T-helper 1 cell treated with Interleukin-12 subunit alpha and Interleukin-12 subunit beta and Interleukin-4 antibody, amounts not matched to agents 30 μg/mL and 1 μg/mL, for 36 hours (primary cell): ENCODE data around the gene SMU1.

Source experiments
- H3K27ac Mint-ChIP-seq: one replicate; pipeline ENCODE4 v1.8.0; 2021; ENCODE audit warnings: mild to moderate bottlenecking, mixed read lengths
- H3K27me3 Mint-ChIP-seq: one replicate; pipeline ENCODE4 v1.8.0; 2021; ENCODE audit warnings: low read depth, mixed read lengths
- H3K36me3 Mint-ChIP-seq: one replicate; pipeline ENCODE4 v1.8.0; 2021; ENCODE audit warnings: low read depth, mixed read lengths
- H3K4me1 Mint-ChIP-seq: one replicate; pipeline ENCODE4 v1.8.0; 2021; ENCODE audit warnings: low read depth, mixed read lengths
- H3K4me3 Mint-ChIP-seq: one replicate; pipeline ENCODE4 v1.8.0; 2021; ENCODE audit warnings: mild to moderate bottlenecking, moderate library complexity, mixed read lengths
- H3K9me3 Mint-ChIP-seq: one replicate; pipeline ENCODE4 v1.8.0; 2021; ENCODE audit warnings: mixed read lengths

Gene SMU1

GRCh38 chr9:33076046-33077004, at the start of gene SMU1:
TSS of gene SMU1 (minus strand) at chr9:33076674. CDS start at chr9:33076608, 66 bp downstream.
- peak within 1 kb of the TSS; percentile 99 for H3K27ac Mint-ChIP-seq
- peaks cover 22% of the 10 kb centered on the region for H3K36me3 Mint-ChIP-seq
- H3K4me3 Mint-ChIP-seq: peak within 1 kb of the TSS; percentile 98
- no peaks in the 10 kb centered on the region for H3K9me3 Mint-ChIP-seq
- H3K4me1 Mint-ChIP-seq: peaks cover 25% of the 10 kb centered on the region
- H3K27me3 Mint-ChIP-seq: no peaks in the 10 kb centered on the region

DNA sequence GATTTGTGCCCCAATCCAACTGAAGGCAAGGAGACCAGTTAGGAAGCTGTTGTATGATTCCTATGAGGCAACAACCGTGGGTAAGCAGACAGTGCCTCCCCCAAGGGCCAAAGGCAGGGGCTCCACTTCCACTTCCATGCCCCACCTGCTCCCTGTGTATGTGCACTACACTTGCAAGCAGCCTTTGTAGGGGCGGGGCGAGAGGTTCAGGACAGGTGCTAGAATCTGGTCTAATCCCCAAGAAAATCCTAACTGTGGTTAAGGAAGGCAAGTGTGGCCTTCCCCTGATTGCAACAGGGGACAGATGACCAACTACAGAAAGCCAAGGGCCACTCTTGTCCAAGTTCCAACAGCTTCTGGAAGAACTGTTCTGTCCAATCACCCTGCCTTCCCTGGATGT, 49.0 kb upstream of the SMU1 start:
- H3K27ac Mint-ChIP-seq: no peak overlapping the region
- H3K4me1 Mint-ChIP-seq: peaks cover 33% of the 10 kb centered on the region
- H3K4me3 Mint-ChIP-seq: no peak overlapping the region
- H3K27me3 Mint-ChIP-seq: no peaks in the 10 kb centered on the region
- H3K36me3 Mint-ChIP-seq: peaks cover 46% of the 10 kb centered on the region
- H3K9me3 Mint-ChIP-seq: no peaks in the 10 kb centered on the region

DNA sequence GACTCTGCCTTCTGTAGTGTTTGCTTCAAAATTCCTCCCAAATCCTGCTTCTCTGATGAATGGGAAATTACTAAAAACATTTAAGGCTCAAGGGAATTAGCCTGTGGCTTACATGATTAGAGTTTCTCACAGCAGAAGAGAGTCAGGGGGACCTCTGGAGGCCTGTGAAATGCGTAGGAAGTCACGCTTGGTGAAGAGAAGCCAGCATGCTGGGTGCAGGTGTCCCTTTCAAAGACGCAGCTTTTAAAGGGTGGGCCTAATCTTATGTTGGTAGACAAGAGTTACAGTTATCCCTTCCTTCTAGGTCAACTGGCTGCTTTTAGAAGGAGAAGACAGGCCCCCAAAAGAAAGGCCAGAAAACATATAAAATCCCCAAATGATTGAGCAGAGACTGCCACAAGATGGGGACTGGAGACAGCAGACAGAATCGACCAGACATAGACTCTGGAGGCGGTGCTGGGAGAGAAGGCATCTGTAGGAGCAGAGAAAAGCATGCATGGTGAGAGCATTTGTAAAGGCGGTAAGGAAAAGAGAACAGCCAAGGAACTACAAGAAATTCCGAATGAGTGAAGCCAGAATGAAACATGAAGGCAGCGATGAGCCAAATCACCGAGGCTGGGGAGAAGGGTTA, 48.4 kb upstream of the SMU1 start:
- Mint-ChIP-seq H3K9me3 (no peaks in the 10 kb centered on the region), H3K4me3 (no peak overlapping the region), H3K27ac (peak overlapping the region; percentile 31), H3K4me1 (peaks cover 32% of the 10 kb centered on the region), H3K27me3 (no peaks in the 10 kb centered on the region), H3K36me3 (peaks cover 48% of the 10 kb centered on the region)

- Mint-ChIP-seq H3K27ac (no peak overlapping the region), H3K4me1 (peaks cover 31% of the 10 kb centered on the region), H3K4me3 (no peak overlapping the region), H3K9me3 (no peaks in the 10 kb centered on the region), H3K27me3 (no peaks in the 10 kb centered on the region), H3K36me3 (peaks cover 42% of the 10 kb centered on the region)
Observed at GRCh38 chr9:33124046-33124445, 47.6 kb upstream of the SMU1 start.

DNA sequence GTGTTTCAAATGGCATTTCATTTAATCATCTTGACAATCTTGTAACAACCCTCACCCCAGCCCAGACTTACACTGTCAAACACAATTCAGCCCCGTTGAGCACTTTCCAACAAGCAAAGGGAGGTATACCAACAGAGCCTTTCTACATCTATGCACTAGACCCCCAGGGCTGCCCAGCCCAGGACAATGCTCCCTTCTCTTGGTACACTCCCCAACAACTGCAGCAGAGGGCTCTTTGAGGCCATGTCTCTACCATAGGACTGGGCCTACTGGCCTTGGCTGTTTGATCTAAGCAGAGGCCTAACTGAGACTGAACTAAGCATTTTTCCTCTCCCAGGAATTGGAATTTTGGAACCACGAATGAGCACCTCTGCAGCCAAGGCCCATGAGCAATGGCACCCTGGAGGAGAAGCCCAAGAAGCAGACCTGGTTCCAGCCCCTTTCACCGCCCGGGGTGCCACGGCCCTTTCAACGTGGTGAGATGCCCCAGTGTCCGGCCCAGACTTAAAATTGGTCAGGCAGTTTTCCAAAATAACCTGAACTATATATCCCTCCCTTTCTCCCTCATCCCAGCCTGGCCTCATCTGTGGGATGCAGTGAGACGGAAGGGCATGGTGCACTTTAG, 47.0 kb upstream of the SMU1 start:
- no peak overlapping the region for H3K27ac Mint-ChIP-seq
- no peak overlapping the region for H3K4me3 Mint-ChIP-seq
- peaks cover 31% of the 10 kb centered on the region for H3K4me1 Mint-ChIP-seq
- H3K9me3 Mint-ChIP-seq: no peaks in the 10 kb centered on the region
- H3K36me3 Mint-ChIP-seq: peaks cover 42% of the 10 kb centered on the region
- H3K27me3 Mint-ChIP-seq: no peaks in the 10 kb centered on the region

DNA sequence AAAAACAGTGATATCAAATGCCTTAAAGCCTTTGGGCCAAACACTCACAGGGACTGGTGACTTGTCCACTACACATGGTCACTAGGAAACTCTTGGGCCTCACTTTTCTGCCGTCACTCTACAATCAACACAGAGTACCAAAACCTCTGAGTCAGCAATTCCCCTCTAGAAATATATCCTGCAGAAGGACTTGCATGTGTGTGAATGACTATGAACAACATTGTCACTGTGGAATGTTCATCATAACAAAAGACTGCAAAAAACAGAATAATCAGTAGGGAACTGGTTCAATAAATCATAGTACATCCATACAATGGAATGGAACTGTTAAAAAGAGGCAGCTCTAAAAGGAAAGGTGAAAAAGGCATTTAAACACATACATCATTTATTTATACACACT, 44.1 kb upstream of the SMU1 start:
- peaks cover 31% of the 10 kb centered on the region for H3K36me3 Mint-ChIP-seq
- H3K27me3 Mint-ChIP-seq: no peaks in the 10 kb centered on the region
- H3K27ac Mint-ChIP-seq: no peak overlapping the region

GRCh38 chr9:33117796-33118195, 41.3 kb upstream of the SMU1 start:
- H3K4me3 Mint-ChIP-seq: peak overlapping the region; percentile 7
- H3K4me1 Mint-ChIP-seq: peaks cover 35% of the 10 kb centered on the region
- H3K27ac Mint-ChIP-seq: peak overlapping the region; percentile 65
- H3K36me3 Mint-ChIP-seq: peaks cover 37% of the 10 kb centered on the region
- no peaks in the 10 kb centered on the region for H3K9me3 Mint-ChIP-seq
- H3K27me3 Mint-ChIP-seq: no peaks in the 10 kb centered on the region

More for the DNA sequence above, 44.1 kb upstream of the SMU1 start:
- Mint-ChIP-seq H3K9me3 (no peaks in the 10 kb centered on the region), H3K4me3 (no peak overlapping the region), H3K4me1 (peaks cover 36% of the 10 kb centered on the region)

DNA sequence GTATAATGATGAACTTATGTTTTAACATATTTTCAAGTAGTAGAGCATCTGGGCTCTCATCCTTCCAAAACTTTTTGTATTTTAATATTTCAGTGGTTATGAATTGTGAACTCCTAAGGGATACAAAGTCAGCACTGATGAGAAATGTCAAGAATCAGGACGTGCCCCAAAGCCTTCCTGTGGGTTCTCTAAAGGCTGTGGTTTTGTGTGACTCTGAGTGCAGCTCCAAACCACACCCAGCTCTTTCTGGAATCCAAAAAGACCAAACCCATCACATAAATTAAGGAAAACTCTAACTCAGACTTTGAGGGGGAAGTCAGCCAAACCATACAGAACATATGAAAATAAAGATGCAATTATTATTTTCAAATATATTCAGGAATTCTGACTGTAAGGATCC, 40.8 kb upstream of the SMU1 start:
- Mint-ChIP-seq H3K4me1 (peaks cover 35% of the 10 kb centered on the region), H3K9me3 (no peaks in the 10 kb centered on the region), H3K27ac (peak overlapping the region; percentile 17), H3K27me3 (no peaks in the 10 kb centered on the region), H3K36me3 (peaks cover 41% of the 10 kb centered on the region), H3K4me3 (peak overlapping the region; percentile 60)

DNA sequence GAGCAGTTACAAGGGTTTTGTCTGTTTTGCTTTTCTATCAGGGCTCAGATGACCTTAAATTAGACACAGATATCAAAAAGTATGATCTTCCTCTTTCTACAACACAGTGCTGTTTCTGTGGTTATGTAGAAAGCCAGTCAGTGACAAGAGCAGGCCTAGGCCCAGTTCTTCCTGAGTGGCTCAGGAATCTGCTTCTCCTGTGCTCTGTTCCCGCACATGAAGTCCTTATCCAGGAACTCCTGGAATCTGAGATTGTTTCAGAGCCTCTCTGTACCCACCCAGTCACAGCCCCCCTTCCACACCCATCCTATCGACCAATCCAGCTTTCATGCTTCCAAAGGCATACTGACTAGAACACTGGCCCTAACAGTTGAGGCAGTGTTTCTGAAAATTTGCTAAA, 40.4 kb upstream of the SMU1 start:
- Mint-ChIP-seq H3K27ac (peak overlapping the region; percentile 17), H3K9me3 (no peaks in the 10 kb centered on the region), H3K27me3 (no peaks in the 10 kb centered on the region), H3K36me3 (peaks cover 40% of the 10 kb centered on the region), H3K4me3 (peak overlapping the region; percentile 60), H3K4me1 (peaks cover 33% of the 10 kb centered on the region)

DNA sequence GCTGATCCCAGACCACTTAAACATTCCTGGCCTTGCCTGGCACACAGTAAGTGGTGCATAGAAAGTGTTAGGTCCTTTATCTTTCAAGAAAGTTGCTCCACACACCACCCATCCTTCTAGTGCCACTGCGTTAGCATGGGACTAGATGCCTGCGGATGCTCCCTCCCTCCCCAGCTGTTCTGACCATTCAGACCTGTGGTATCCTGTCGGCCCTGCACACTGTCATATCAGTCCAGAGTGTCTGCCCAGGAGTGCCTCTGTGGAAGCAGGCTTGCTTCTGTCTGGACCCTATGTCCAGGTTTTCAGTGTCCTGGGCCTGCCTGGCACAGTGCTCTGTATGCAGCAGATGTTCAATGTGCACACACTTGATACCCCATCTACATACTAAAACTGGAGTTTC, 38.3 kb upstream of the SMU1 start:
- Mint-ChIP-seq H3K4me3 (no peak overlapping the region), H3K27me3 (no peaks in the 10 kb centered on the region), H3K36me3 (peaks cover 34% of the 10 kb centered on the region), H3K27ac (no peak overlapping the region), H3K9me3 (no peaks in the 10 kb centered on the region), H3K4me1 (peaks cover 25% of the 10 kb centered on the region)

DNA sequence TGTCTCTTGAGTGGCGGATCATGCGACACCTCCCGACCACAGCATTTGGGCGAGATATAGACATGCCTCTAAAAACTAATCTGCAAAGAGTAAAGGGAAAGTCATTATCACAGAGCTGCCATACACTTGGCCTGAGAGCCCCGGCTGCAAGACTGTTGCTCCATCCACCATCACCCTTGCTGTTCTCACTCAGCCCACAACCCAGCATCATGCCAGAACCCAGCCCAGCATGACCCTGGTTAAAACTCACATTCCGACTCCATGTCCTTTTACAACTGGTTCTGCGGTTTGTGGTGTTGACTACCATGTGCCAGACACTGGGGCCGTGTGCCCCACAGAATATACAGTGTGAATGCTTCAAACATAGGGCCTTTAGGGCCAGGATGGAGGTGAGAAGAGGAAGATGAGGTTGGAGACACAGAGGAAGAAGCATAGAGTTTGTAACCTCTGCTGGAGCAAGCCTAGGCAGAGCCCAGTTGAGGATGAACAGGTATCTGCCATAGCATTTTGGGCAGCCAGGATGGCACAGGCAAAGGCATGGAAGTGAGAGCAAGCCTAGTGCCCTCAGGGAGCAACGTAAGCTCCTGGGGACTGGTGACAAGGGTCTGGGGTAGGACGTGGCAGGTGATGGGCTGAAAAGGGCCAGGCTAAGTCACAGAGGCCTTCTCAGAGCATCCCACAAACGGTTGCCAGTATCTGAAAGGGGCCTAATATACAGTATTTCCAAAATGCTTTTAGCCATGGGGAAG, 37.5 kb upstream of the SMU1 start:
- Mint-ChIP-seq H3K9me3 (no peaks in the 10 kb centered on the region), H3K27ac (no peak overlapping the region), H3K4me1 (peaks cover 25% of the 10 kb centered on the region), H3K27me3 (no peaks in the 10 kb centered on the region), H3K4me3 (no peak overlapping the region), H3K36me3 (peaks cover 36% of the 10 kb centered on the region)

GRCh38 chr9:33112094-33112493, 35.6 kb upstream of the SMU1 start:
- Mint-ChIP-seq H3K9me3 (no peaks in the 10 kb centered on the region), H3K27ac (no peak overlapping the region), H3K27me3 (no peaks in the 10 kb centered on the region), H3K4me1 (peaks cover 13% of the 10 kb centered on the region), H3K4me3 (no peak overlapping the region), H3K36me3 (peaks cover 29% of the 10 kb centered on the region)

DNA sequence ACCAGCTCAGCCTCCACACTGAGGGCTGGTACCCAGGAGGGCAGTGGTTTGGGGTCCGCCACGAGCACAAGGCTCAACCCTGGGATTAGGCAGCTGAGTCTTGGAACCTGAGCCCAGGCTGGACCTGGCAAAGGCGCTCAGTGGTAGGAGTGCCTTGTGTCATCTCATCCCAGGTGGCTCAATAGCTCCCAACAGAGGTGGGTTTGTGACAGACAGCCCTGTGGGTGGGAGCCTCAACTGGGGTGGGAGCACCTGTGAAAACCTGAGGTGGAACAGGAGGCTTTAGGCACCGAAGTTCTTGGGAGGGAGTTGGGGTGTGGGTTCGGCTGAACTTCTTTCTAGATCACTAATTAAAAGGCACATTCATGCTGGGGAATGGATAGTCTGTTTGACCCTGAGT, 35.2 kb upstream of the SMU1 start:
- Mint-ChIP-seq H3K9me3 (no peaks in the 10 kb centered on the region), H3K27ac (peak overlapping the region; percentile 18), H3K4me3 (no peak overlapping the region), H3K27me3 (no peaks in the 10 kb centered on the region), H3K36me3 (peaks cover 29% of the 10 kb centered on the region), H3K4me1 (peaks cover 9% of the 10 kb centered on the region)

- Mint-ChIP-seq H3K9me3 (no peaks in the 10 kb centered on the region), H3K36me3 (peaks cover 29% of the 10 kb centered on the region), H3K27me3 (no peaks in the 10 kb centered on the region), H3K4me3 (no peak overlapping the region), H3K27ac (no peak overlapping the region), H3K4me1 (peaks cover 13% of the 10 kb centered on the region)
Observed at GRCh38 chr9:33110686-33111085, 34.2 kb upstream of the SMU1 start.
